ENCODE results near the gene ZNF608.

Gene ZNF608

DNA sequence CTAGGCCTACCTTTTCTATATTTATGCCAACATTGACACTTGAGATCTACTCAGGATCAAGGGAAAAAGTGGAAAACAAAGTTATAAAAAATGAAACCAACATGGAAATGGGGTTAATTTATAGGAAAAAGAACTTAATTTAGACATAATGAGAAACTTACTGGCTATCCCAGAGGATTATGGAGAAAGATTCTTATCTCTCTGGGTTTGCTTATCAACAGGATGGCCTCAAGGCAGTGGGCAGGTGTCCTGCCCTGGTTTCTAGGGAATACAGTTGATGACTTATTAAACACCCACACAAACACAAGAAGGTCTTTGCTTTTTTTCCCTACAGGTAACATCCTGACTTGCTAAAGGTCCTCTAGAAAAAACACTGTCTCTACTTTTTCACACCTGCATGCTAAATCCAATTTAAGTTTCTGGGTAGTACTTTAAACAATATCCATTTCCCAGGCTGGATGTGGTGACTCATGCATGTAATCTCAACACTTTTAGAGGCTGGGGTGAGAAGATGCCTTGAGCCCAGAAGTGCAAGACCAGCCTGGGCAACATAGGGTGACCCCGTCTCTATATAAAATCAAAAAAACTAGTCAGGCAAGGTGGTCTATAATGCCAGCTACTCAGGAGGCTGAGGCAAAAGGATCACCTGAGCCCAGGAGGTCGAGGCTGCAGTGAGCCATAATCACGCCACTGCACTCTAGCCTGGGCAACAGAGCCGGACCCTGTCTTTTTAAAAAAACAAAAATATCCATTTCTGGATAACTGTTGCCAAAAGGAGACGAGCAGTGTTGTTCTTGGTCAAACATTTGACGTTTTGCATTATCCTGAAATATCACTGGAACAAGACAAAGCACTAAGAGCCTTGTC is 6.6 kb upstream of the ZNF608 start:
- no peak for DNase-seq

DNA sequence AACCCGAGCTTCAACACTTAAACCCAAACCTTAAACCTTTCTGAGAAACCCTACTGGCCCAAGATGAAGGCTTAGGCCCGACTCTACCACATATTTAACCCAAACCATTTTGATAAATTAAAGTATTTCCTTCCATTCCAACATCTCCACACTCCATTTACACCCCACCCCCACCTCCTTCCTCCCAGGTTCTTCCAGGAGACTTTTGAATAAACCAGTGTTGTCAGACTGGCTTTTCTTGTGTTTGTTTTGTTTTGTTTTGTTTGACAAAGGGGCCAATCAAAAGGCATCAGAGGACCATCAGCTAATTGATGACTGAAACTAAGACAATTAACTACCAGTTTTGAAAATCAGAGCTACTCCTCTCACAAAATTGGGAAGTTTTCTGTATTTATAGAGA is 4.6 kb upstream of the ZNF608 start:
- no peak for DNase-seq

DNA sequence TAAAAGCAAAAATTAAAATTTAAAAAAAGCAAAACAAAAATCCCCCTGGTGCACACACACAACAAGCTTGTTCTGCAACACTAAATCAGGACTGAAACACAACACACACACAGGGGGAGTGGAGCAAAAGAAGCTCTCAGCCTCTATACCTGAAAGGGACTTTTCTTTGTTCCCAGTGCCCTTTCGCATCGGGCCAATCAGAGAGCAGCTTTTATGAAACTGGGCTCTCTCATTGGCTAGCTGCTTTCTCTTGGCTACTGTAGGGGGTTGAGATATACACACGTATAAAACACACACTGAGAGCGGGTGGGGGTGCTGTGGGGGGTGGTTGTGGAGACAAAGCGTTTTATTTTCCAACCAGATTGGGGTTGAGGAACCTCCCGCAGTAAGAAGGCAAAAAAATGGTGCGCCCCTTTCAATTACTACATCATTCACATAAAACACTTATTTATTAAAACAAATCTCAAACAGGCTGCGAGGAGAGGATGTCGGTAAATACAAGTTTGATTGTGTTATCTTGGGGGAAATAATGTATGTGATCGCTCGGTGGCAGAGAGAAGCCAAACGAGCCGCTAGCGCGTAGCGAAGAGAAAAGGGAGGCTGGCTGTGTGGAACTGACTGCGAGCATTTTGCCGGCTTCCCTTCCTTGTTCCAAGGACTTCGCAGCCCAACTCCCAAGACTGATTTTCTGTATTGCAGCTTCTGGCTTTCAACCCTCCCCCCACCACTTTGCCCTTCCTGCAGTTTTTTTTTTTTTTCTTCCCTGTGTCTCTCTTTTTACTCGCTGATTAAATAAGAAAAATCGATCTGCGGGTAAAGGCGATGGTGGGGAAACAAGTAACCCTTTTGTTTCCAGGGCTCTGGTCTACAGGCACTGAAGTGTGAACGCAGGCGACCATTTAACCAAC is 2.5 kb upstream of the ZNF608 start:
- DNase-seq, result peak; percentile 42

DNA sequence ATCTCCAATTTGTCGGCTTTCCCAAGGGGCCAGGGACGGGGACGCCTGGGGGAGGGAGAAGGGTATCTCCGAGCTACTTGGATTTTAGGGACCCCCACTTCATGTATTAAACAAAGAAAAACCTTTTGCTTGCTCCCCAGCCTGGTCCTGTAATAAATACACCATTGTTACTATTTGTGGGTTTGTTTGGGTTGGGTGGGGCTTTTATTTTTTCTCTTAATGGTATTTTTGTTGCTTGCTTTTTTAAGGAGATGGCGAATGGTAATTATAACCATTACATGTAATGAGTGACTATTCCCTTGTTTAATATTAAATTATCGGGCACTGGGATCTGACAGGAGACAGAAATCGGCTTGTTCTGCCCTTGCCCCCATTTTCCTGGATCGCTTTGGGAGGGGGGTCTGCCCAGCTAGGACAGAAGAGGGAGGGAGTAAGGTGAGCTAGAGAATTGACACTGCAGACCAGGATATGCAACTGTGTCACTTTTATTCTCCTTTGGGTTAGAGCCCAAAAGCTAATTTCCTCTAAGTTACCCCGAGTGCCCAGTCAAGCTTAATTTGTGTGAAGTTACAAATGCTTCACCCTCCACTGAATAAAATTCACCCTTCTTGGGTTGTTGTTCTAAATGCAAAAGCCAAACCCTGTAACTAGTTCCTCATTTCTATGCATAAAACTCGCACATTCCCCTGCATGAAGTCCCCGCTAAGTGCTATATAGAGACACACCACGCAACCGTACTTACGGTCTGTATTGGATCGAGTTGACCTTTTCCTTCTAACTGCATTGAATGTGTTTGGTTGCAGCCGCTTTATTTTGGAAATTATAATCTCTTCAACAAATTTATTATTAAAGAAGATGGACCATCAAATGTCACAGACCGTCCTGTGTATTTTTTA is 1.6 kb upstream of the ZNF608 start:
- DNase-seq, result no peak

DNA sequence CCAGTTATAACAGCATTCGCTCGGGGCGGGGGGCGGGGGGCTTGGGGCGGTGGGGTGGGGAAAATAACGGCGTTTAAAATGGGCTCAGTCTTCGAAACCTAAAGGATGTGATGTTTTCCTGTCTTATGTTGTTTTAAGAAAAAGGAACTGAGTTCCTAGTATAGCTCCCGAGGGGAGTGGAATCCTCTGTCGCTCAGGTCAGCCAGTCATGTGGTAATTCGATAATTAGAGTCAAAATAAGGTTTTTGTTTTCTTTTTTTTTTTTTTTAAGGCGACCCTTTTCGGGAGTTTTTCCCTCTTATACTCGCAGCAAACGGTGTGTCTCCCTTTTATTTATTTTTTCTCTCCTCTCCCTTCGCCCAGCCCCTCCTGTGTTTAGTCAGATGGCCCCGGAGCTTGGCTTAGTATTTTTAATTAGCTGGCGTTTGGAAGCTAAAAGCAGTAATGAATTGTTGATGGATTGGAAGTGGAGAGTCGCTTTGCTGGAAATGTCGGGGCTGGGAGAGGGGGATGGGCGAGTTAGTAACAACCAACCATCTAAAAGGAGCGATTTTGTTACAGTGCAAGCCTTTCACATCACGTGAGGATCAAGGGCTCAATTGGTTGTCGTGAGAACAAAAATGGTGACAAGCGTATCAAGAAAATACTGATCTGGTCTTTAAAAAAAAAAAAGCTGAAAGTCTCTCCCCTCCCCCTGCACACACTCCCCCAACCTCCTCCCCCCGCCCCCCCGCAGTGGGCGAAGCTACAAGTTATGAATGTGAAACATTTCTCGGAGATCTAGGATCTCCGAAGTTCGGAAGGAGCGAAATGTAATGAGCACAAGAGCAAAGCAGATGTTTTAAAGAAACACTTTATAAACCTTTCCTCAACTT is 714 bp upstream of the ZNF608 start:
- DNase-seq, result peak; percentile 54

DNA sequence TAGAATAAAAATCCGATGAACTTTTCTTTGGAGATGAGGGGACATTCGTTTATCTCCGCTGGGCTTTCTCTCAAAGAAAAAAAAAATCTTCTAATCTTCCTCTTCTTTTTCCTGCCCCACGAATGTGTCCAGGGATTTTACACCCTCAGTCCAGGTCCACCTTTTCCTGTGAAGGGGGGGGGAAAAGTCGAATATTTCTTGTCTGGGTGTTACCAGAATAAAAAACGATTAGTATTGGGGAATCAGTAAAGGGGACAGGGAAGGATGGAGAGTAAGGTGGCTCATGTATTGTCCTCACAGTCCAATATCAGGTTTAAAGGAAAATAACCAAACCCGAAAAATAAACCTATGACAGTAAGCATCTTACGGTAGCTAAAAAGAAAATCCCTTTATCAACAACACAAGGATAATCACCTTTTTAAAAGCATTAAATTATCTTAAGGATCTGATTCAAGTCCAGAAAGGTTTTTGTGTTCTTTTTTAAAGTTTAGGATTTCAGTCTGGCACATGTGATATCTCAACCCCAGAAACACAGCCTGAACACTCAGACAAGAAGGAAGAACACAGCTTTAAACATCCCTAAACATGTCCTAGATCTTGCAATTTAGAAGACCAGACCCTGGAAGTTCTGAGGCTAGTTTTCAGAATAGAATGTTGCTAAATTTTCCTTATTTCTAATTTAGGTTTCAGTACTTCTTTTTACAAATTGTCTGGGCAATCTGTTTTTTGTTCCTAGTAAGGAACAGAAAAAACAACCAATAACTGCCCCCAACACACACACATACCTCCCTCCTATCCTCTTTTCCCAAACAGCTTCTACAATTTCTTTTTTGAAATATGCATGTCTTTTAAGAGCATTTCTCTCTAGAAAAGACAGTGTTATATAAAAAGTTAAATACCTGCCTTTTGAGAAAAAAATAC is 1.2 kb downstream of the ZNF608 start:
- no peak for DNase-seq

DNA sequence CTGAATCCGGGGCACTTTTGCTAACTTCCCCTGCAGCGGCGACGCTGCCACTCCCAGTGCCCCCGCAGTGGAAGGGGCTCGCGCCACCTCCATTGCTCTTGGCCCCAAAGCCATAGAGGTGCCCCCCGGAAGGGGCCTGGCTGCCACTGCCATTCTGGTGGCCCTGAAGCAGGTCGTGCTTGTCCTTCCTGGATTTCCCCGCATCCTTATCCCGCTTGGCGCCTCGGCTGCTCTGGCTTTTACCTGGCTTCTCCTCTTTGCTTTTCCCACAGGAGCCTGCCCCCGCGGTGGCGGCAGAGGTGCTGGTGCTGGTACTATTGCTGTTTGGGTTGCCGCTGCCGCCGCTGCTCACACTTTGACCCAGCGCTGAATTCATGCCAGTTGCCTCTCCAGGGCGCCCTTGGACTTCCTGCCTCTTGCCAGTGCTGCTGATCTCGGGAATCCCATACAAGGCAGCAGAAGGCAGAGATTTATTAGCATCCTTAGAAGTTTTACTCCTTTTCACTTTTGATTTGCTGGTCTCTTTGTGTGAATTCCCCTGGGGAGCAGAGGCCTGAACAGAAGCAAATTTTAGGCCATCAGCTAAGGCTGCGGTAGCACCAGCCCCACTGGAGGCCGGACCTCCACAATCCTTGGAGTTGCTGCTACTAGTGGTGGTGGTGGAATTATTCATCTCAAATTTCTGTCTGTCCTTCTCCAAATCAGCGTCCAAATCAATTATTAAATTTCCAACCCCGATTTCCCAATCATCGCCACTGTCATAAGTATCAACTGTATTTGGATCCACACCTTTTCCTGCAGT is 2.1 kb downstream of the ZNF608 start:
- DNase-seq, result no peak

DNA sequence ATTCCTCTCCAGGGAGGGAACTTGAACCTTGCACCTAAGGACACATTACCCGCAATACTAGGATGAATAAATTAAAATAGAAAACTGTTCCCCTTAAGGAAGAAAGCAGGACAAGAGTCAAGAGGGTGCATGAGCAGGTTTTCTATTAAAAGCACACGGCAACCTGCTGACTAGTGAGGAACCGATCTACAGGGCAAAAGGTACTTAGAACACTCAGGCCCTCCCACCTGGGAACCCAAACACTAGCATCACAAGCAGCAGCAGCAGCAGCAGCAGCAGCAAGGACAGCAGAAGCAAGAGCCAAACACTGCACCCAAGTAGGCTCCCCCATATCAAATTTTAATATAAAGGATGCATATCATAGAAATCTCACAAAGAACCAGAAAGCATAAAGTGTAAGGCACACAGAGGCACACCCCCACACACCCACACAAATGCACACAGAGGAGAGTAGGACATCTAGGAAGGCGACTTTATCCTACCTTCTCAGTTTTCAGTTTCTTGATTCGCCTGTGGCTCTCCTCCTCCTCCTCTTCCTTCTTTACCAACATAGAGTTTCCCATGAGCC is 2.8 kb downstream of the ZNF608 start:
- no peak for DNase-seq

DNA sequence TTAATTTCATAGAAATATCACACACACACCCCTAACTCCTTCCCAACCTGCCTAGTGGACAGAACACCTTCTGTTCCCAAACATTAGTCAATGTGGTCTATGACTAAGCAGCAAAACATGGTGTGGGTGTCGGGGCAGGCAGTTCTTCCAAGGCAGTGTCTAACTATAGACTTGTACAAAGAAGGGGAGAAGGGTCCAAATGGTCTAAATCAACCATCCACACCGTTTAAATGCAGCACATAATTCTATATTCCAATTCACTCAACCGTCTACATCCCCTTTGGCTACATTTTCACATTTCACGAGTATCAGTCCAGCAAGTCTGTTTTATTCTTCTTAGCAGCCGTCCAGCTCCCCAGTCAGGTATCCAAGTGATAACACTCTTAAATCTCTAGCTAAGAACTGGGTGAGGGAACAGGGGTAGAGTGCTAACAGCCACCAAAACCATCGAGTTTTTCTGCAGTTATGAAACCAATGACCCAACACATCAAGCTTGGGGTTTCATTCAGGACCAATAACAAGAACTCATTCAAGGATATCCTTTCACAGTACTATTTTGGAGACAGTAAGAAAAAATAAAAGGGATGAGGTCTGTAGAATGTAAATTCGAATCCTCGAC is 3.3 kb downstream of the ZNF608 start:
- DNase-seq, result no peak

DNA sequence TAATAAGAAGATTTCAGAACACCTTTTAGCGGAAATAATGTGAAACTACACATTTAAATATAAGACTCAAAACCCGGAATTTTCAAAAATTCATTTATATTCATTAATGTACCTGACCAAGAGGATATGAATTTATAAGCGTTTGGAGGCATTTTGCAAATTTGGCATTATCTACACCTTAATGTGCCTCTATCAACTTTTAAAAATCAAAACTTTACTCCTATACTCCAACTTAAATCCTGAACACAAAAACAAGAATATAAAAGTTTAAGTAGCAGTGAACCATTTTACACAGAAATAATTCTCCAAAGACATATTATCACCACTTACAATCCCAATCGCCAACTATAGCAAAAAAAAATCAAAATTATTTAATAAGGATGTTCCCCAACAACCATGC is 3.9 kb downstream of the ZNF608 start:
- no peak for DNase-seq

DNA sequence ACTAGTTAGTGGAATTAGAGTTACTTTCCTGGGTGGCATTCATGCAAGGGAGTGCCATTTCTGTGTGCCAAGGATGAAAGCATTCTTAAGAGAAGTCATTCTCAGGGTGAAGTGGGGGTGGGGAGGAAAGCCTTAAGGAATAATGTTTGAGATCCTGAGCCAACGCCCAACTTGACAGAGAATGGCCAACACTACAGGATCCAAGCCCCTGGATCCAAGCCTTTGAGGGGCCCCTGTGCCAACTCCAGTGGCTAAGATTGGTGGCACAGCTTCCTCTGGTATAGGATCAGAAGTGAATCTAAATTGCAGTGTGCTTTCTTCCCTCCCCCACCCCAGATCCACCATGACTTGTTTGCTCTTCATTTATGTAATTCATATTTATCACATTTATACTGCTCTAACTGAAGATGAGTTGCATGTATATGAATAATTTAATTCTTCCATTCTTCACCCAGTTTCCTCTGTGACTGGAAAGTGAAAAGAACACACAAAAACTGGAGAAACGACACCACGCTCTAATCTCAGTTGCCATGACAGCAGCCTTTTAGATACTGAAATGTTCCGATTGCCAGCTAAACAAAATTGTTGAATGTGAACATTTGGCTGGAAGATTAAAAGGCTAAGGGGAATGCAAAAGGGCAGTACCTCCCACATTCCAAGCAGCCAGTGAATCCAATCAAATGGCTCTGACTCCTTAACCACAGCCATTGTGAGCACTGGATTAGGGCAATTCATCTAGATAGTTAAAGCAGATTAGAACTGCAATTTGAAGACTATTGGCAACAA is 4.5 kb downstream of the ZNF608 start:
- DNase-seq, result no peak

DNA sequence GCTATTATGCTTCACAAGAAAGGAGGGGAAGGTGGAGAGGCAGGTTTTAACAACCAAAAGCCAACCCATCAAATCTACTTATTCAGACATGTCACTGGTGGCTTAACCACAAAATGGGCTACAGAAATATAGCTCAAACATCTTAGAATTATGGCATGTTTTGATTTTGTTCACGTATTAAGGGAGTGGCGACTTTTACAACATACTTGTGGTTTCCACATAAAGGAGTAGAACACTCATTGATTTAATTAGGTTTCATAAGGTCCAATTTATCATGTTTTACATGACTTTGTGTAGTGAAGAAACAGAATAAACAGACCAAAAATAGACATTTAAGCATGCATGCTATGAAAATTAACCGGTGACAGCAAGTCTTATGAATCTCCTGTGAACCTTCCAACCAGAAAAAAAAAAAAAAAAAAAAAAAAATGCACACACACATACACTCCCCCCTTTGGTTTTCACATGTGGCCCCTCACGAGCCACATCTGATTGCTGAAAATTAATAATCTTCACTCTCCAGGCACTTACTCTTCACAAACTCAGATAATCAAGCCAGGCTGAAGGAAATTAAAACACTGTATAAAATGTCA is 5.4 kb downstream of the ZNF608 start:
- no peak for DNase-seq

DNA sequence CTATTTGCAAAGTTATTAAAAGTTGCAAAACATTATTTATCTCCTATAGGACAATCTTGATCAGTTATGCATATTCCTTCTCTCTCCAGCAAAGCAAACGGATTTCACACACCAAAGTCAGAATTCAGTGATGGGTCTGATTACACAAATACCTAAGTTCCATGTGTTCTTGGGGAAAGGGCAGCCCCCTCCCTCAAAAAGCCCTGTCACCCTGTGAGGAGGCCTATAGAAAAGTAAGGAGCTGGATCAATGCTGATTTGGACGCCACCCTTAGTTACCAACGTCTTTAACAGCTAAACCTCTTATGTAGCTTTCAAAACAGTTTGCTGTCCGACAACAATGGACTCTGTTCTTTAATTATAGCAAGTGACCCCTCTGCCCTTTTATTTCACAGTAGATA is 6.4 kb downstream of the ZNF608 start:
- no peak for DNase-seq

DNA sequence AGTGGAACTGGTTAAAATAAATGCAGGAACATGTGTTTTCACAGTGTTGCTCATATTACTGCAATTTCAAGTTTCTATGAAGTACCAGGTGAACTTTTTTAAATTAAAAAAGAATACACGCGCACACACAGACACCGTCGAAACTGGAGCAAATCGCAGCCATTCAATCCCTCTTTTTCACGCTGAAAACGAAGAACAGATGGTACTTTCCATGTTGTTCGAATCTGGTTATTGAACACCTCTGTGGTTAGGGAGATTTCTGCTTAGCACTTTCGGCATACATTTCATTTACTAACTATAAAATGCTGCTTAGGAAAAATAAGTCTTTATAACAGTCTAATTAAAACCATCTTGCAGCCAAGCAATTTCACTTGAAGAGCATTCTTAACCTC is 6.8 kb downstream of the ZNF608 start:
- no peak for DNase-seq

DNA sequence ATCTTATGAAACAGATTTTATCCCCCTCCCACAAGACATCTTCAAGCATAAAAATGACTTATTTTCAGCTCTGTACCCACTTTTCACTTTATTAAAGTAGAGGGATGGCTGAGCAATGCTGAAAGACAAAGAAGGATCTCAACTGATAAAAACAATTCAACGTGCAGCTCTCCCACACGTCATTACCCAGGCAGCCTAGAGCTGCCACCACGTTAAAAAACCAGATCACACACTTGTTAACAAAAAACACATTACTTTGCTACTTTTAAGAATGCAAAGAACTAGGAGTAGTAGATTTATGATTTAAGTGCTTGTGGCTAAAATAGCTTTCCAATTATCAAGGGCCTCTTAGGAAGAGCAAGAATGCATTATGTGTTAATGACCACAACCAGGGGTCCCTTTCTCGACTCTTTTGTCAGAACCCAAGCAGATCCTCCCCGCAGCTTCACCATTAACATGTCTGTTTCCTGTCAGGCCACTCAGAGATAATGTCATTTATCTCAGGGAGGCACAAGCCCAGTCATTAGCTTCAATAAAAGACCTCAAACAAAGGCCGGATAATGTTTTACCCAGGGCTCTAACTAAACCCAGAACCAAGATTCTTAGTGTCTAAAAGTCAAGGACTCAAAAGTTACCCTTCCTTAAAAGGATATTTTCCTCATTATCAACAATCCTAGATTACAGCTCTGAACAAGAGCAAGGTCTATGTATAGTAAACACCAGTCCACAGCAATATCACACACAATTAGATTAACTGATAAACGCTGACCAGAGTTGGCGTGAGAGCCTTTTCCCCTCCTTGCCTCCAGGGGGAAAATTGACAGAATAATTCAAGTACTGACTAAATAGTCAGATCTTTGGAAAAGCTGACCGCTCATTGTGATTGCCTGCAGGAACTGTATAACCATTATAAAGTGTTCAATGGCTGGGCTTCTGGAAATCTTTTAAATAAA is 7.5 kb downstream of the ZNF608 start:
- no peak for DNase-seq

DNA sequence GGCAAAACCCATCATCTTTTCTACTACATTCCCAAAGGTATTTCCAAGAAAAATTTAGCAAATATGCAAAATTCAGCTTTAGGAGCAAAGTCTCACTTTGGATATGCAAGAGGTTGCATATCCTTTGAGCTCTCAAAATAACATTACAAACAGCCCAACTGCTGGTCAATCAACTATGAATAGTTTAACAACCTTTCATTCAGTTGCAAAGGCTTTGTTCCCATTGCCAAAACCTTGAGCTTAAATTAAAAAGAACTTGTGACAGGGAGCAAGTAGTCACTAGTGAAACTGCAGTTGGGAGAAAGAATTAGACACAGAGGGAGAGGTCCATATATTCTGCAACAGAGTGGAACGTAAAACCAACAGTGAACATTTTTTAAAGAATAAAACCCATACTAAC is 8.8 kb downstream of the ZNF608 start:
- DNase-seq, result no peak

DNA sequence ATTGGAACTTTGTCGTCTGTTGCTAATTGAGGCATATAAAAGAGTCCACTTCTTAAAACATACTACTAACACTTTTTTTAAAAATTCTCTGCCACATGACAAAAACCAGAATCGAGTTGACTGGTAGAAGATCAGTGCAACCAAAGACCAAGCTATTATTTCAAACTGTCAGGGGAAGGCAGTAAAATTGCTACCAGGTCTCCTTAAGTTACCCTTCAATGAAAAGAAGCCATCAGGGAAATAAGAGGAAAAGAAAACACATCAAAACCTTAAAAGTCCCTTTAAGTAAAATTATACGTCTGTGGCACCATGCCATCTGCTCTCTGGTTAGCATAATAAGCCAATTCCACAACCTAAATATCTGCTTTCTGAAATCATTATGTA is 9.6 kb downstream of the ZNF608 start:
- no peak for DNase-seq
